IMR-90 (cell line): ENCODE results near the gene NTRK3. TPM values are rescaled to one million over a fixed set of nuclear protein-coding genes. Genes with fewer than 3 reads are reported as not detected.

Experiments
- ATAC-seq: fragments of 200-7000 bp; cut with Tn5 transposase; 2 replicates; pipeline ENCODE4 v1.9.1; 2020; ENCODE audit warnings: low read depth, mild to moderate bottlenecking, moderate library complexity
- BruUV-seq: library from RNA; stranded (reverse); fragments of 400-500 nt; replicated peaks from 2 replicates; lab custom pipeline; 2021; lab: Mats Ljungman, UMichigan
- CTCF ChIA-PET: fragments of 300-600 bp; formaldehyde crosslinking; extraction: SDS; loops from one replicate; lab custom pipeline; 2021; ENCODE audit warnings: antibody characterized with exemption; lab: Yijun Ruan, JAX
- POLR2A ChIA-PET: fragments of 300-600 bp; sonication (Branson Sonifier 250); formaldehyde crosslinking; loops from one replicate; lab custom pipeline; 2022; ENCODE audit warnings: antibody characterized with exemption; ENCODE audit not compliant: unreplicated experiment; lab: Charles Lee
- DNase-seq: peaks from one replicate; pipeline ENCODE4 v3.0.0; 2013
- H2AFZ ChIP-seq: replicated peaks from 2 replicates; pipeline ENCODE3; 2013; ENCODE audit warnings: low read length, mild to moderate bottlenecking; ENCODE audit not compliant: poor library complexity
- H2AK5ac ChIP-seq: 2 replicates; pipeline ENCODE4 v1.6.1; 2013; ENCODE audit warnings: low read depth, low read length, inconsistent platforms
- H2AK9ac ChIP-seq: replicated peaks from 2 replicates; pipeline ENCODE3; 2013; ENCODE audit warnings: mild to moderate bottlenecking, low read depth, low read length, moderate library complexity; ENCODE audit not compliant: poor library complexity
- H2BK120ac ChIP-seq: 2 replicates; pipeline ENCODE4 v1.6.1; 2013; ENCODE audit warnings: low read depth, low read length, inconsistent platforms
- H2BK15ac ChIP-seq: 3 replicates; pipeline ENCODE4 v1.6.1; 2013; ENCODE audit warnings: low read depth, low read length, inconsistent platforms
- H2BK20ac ChIP-seq: 2 replicates; pipeline ENCODE4 v1.6.1; 2013; ENCODE audit warnings: low read depth, mild to moderate bottlenecking, inconsistent platforms, low read length, moderate library complexity
- H2BK5ac ChIP-seq: 2 replicates; pipeline ENCODE4 v1.6.1; 2013; ENCODE audit warnings: mild to moderate bottlenecking, low read depth, low read length, inconsistent platforms; ENCODE audit not compliant: poor library complexity, severe bottlenecking
- H3K14ac ChIP-seq: replicated peaks from 2 replicates; pipeline ENCODE4 v1.6.1; 2013; ENCODE audit warnings: low read depth, low read length, inconsistent platforms
- H3K18ac ChIP-seq: 2 replicates; pipeline ENCODE4 v1.6.1; 2013; ENCODE audit warnings: low read depth, low read length, control low read depth
- H3K23ac ChIP-seq: 2 replicates; pipeline ENCODE4 v1.6.1; 2013; ENCODE audit warnings: low read depth, low read length, inconsistent platforms
- H3K27ac ChIP-seq: 2 replicates; pipeline ENCODE4 v1.5.1; 2013; ENCODE audit warnings: mild to moderate bottlenecking, control low read depth, low read length; ENCODE audit not compliant: insufficient read depth
- H3K27me3 ChIP-seq: 2 replicates; pipeline ENCODE4 v1.6.1; 2013; ENCODE audit warnings: low read length; ENCODE audit not compliant: control insufficient read depth, insufficient read depth
- H3K36me3 ChIP-seq: 2 replicates; pipeline ENCODE4 v1.6.1; 2013; ENCODE audit warnings: low read length, mixed read lengths; ENCODE audit not compliant: control insufficient read depth, insufficient read depth
- H3K4ac ChIP-seq: 2 replicates; pipeline ENCODE4 v1.6.1; 2013; ENCODE audit warnings: low read depth, low read length, inconsistent platforms
- H3K4me1 ChIP-seq: 2 replicates; pipeline ENCODE4 v1.6.1; 2013; ENCODE audit warnings: low read length, mixed read lengths; ENCODE audit not compliant: control insufficient read depth, insufficient read depth
- H3K4me2 ChIP-seq: 2 replicates; pipeline ENCODE4 v1.6.1; 2013; ENCODE audit warnings: low read depth, mild to moderate bottlenecking, control low read depth, low read length, moderate library complexity
- H3K4me3 ChIP-seq: 2 replicates; pipeline ENCODE4 v1.5.1; 2013; ENCODE audit warnings: low read depth, mild to moderate bottlenecking, control low read depth, low read length, moderate library complexity; ENCODE audit not compliant: insufficient read depth
- H3K56ac ChIP-seq: 2 replicates; pipeline ENCODE4 v1.6.1; 2013; ENCODE audit warnings: low read length, inconsistent platforms; ENCODE audit not compliant: insufficient read depth; ENCODE audit errors: extremely low read depth
- H3K79me1 ChIP-seq, 2 experiments: 2 replicates each; pipeline ENCODE4 v1.6.1; 2013; ENCODE audit warnings: low read length in 2 of 2, inconsistent platforms in 1 of 2, low read depth in 1 of 2
- H3K9ac ChIP-seq: 2 replicates; pipeline ENCODE4 v1.6.1; 2013; ENCODE audit warnings: low read depth, low read length, control low read depth
- H3K9me1 ChIP-seq: 2 replicates; pipeline ENCODE4 v1.6.1; 2013; ENCODE audit warnings: low read length, inconsistent platforms; ENCODE audit not compliant: insufficient read depth
- H3K9me3 ChIP-seq: 2 replicates; pipeline ENCODE4 v1.6.1; 2013; ENCODE audit warnings: low read length; ENCODE audit not compliant: control insufficient read depth, insufficient read depth
- H4K20me1 ChIP-seq: 2 replicates; pipeline ENCODE4 v1.6.1; 2013; ENCODE audit warnings: low read length, inconsistent platforms; ENCODE audit not compliant: insufficient read depth
- H4K5ac ChIP-seq: 2 replicates; pipeline ENCODE4 v1.6.1; 2013; ENCODE audit warnings: mild to moderate bottlenecking, low read depth, low read length, control low read depth
- H4K8ac ChIP-seq, 2 experiments: 2 replicates each; pipeline ENCODE4 v1.6.1; 2013; ENCODE audit warnings: low read depth in 2 of 2, low read length in 2 of 2, control low read depth in 1 of 2, inconsistent platforms in 1 of 2
- H4K91ac ChIP-seq: 2 replicates; pipeline ENCODE4 v1.6.1; 2013; ENCODE audit warnings: low read depth, low read length, inconsistent platforms; ENCODE audit not compliant: insufficient read depth
- CEBPB ChIP-seq: IDR thresholded peaks from 2 replicates; pipeline ENCODE4 v1.6.1; 2012; ENCODE audit warnings: low read depth, low read length, improper control_type of control experiment
- FOS ChIP-seq: fragments of 150-350 bp; IDR thresholded peaks from 2 replicates; pipeline ENCODE4 v1.6.1; 2016; ENCODE audit warnings: low read depth, low read length
- MXI1 ChIP-seq: IDR thresholded peaks from 2 replicates; pipeline ENCODE4 v1.6.1; 2012; ENCODE audit warnings: low read depth, mild to moderate bottlenecking, low read length, moderate library complexity, borderline replicate concordance
- NFE2L2 ChIP-seq: fragments of 150-350 bp; IDR thresholded peaks from 2 replicates; pipeline ENCODE4 v1.6.1; 2016; ENCODE audit warnings: low read depth, mild to moderate bottlenecking, low read length
- POLR2A ChIP-seq: IDR thresholded peaks from 2 replicates; pipeline ENCODE4 v1.6.1; 2012; ENCODE audit warnings: mild to moderate bottlenecking, low read depth, low read length
- RAD21 ChIP-seq: IDR thresholded peaks from 2 replicates; pipeline ENCODE4 v1.6.1; 2012; ENCODE audit warnings: low read length, improper control_type of control experiment
- RCOR1 ChIP-seq: IDR thresholded peaks from 2 replicates; pipeline ENCODE4 v1.6.1; 2012; ENCODE audit warnings: mild to moderate bottlenecking, low read length, improper control_type of control experiment; ENCODE audit not compliant: insufficient replicate concordance
- RFX5 ChIP-seq: IDR thresholded peaks from 2 replicates; pipeline ENCODE4 v1.8.0; 2012; ENCODE audit warnings: low read depth, mild to moderate bottlenecking, low read length, moderate library complexity
- SMC3 ChIP-seq: fragments of 150-350 bp; IDR thresholded peaks from 2 replicates; pipeline ENCODE4 v1.6.1; 2016; ENCODE audit warnings: low read depth, mild to moderate bottlenecking, antibody characterized with exemption, low read length, moderate library complexity
- USF2 ChIP-seq: fragments of 150-350 bp; IDR thresholded peaks from 2 replicates; pipeline ENCODE4 v1.6.1; 2017; ENCODE audit warnings: mild to moderate bottlenecking, antibody characterized with exemption, low read length, low read depth
- WGBS, 2 experiments: methylation state at CpG; one replicate each; pipeline versions ENCODE4 v1.1.5 to v1.1.7; 2013; ENCODE audit warnings: missing lambda C conversion rate in 2 of 2; ENCODE audit not compliant: insufficient read length in 1 of 2; ENCODE audit errors: extremely low coverage in 2 of 2; 5-methylcytosine and 5-hydroxymethylcytosine counted together
- dilution Hi-C: fragments of 300-500 bp; cut with HindIII; formaldehyde crosslinking; loops from one replicate; pipeline ENCODE4 v1.14.3; 2018; ENCODE audit warnings: low sequenced_read_pairs; ENCODE audit not compliant: unreplicated experiment
- in situ Hi-C: fragments of 300-500 bp; cut with MboI; formaldehyde crosslinking; loops from 3 replicates; pipeline ENCODE4 v1.14.3; 2019; ENCODE audit warnings: low sequenced_read_pairs, inconsistent platforms, mixed read lengths
- intact Hi-C: fragments of 100-400 bp; cut with micrococcal nuclease; formaldehyde crosslinking; loops from 2 replicates; pipeline ENCODE4 v1.10.0; 2022
- polyA plus RNA-seq, 3 experiments: library from polyadenylated mRNA; depleted of rRNA; stranded (reverse); fragments of >200 nt; gene quantifications; 2 replicates each; pipeline ENCODE4 v1.2.3, GENCODE V29; 2012; ENCODE audit warnings: low replicate concordance in 1 of 3
- total RNA-seq: library from RNA; depleted of rRNA; stranded (reverse); fragments of >200 nt; gene quantifications from 2 replicates; pipeline ENCODE4 v1.2.3, GENCODE V29; 2012
- TF ChIP-seq, protein P1 (sequence below): fragments of 150-350 bp; IDR thresholded peaks from 2 replicates; pipeline ENCODE4 v1.6.1; 2016; ENCODE audit warnings: low read depth, mild to moderate bottlenecking, low read length, moderate library complexity, borderline replicate concordance
- TF ChIP-seq, protein P2 (sequence below): conservative IDR thresholded peaks from 2 replicates; pipeline ENCODE4 v1.5.1; 2012; ENCODE audit warnings: mild to moderate bottlenecking, low read depth, low read length, improper control_type of control experiment

NTRK3 gene
- total and polyA plus RNA-seq, 2 of the 4 experiments (the other 2 are of a cell fraction): under 0.01 to 0.15 TPM

GRCh38 chr15:88215066-88215648 lies 41.4 kb downstream of the NTRK3 start:
- POLR2A ChIA-PET: no interaction called here
- no peak overlapping the region for H2BK20ac ChIP-seq
- H3K4me2 ChIP-seq: no peak overlapping the region
- H3K27ac ChIP-seq: no peak overlapping the region
- no peak for ATAC-seq
- CTCF ChIA-PET: no interaction called here
- H3K9ac ChIP-seq: no peak overlapping the region
- H4K91ac ChIP-seq: no peak overlapping the region
- H3K9me3 ChIP-seq: peaks cover 5% of the 10 kb centered on the region
- H3K56ac ChIP-seq: no peak overlapping the region
- WGBS, 2 experiments: 18% methylated on average over 7 of the region's 16 CpGs; no CpG with 5 or more reads in 1 of the 2 experiments
- no peak overlapping the region for H2BK120ac ChIP-seq
- in situ Hi-C loops (no loop called here), intact Hi-C loops (no loop called here), dilution Hi-C loops (no loop called here)
- H3K18ac ChIP-seq: no peak overlapping the region
- no peaks in the 10 kb centered on the region for H3K9me1 ChIP-seq
- DNase-seq: no peak
- H3K23ac ChIP-seq: no peak overlapping the region
- no peaks in the 10 kb centered on the region for H4K20me1 ChIP-seq
- no peak overlapping the region for H2BK15ac ChIP-seq
- H4K8ac ChIP-seq: no peak overlapping the region
- no peak overlapping the region for H2AK9ac ChIP-seq
- no peak overlapping the region for H3K4ac ChIP-seq
- no peaks in the 10 kb centered on the region for H3K4me1 ChIP-seq
- H4K5ac ChIP-seq: no peak overlapping the region
- H3K14ac ChIP-seq: no peak overlapping the region
- no peaks in the 10 kb centered on the region for H3K36me3 ChIP-seq
- no peaks in the 10 kb centered on the region for H3K27me3 ChIP-seq
- H3K4me3 ChIP-seq: no peak overlapping the region
- no peak overlapping the region for H2BK5ac ChIP-seq
- no TSS peak for BruUV-seq
- no peak overlapping the region for H2AK5ac ChIP-seq
- no peaks in the 10 kb centered on the region for H3K79me1 ChIP-seq
- no peak overlapping the region for H2AFZ ChIP-seq
- no peak for TF ChIP-seq NFE2L2
- no peak for TF ChIP-seq CEBPB
- TF ChIP-seq RFX5: no peak
- no peak for TF ChIP-seq RCOR1
- no peak for TF ChIP-seq USF2
- TF ChIP-seq, protein P1, sequence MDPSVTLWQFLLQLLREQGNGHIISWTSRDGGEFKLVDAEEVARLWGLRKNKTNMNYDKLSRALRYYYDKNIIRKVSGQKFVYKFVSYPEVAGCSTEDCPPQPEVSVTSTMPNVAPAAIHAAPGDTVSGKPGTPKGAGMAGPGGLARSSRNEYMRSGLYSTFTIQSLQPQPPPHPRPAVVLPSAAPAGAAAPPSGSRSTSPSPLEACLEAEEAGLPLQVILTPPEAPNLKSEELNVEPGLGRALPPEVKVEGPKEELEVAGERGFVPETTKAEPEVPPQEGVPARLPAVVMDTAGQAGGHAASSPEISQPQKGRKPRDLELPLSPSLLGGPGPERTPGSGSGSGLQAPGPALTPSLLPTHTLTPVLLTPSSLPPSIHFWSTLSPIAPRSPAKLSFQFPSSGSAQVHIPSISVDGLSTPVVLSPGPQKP: no peak
- TF ChIP-seq FOS: no peak
- no peak for TF ChIP-seq MXI1
- no peak for TF ChIP-seq POLR2A
- TF ChIP-seq SMC3: no peak
- TF ChIP-seq, protein P2, sequence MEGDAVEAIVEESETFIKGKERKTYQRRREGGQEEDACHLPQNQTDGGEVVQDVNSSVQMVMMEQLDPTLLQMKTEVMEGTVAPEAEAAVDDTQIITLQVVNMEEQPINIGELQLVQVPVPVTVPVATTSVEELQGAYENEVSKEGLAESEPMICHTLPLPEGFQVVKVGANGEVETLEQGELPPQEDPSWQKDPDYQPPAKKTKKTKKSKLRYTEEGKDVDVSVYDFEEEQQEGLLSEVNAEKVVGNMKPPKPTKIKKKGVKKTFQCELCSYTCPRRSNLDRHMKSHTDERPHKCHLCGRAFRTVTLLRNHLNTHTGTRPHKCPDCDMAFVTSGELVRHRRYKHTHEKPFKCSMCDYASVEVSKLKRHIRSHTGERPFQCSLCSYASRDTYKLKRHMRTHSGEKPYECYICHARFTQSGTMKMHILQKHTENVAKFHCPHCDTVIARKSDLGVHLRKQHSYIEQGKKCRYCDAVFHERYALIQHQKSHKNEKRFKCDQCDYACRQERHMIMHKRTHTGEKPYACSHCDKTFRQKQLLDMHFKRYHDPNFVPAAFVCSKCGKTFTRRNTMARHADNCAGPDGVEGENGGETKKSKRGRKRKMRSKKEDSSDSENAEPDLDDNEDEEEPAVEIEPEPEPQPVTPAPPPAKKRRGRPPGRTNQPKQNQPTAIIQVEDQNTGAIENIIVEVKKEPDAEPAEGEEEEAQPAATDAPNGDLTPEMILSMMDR: no peak
- TF ChIP-seq RAD21: no peak
